HG02759 (cell line): ENCODE results near the gene LSM5.
"Not testable (repeated sequence)": the region's sequence is repeated elsewhere in the genome, so short reads cannot be mapped to it uniquely, and the experiment has no call there.

Source experiments
- ATAC-seq: cut with Tn5 transposase; IDR thresholded peaks from one replicate; pipeline ENCODE4 v1.9.1; 2021; ENCODE audit warnings: mild to moderate bottlenecking, moderate library complexity; ENCODE audit not compliant: unreplicated experiment

The LSM5 gene

GRCh38 chr7:32506266-32507054, 16.3 kb upstream of the LSM5 start:
- peak; percentile 48 for ATAC-seq

GRCh38 chr7:32502728-32503127, 12.5 kb upstream of the LSM5 start:
- ATAC-seq: no peak

- no peak for ATAC-seq
Observed at GRCh38 chr7:32501522-32501921, 11.3 kb upstream of the LSM5 start.

GRCh38 chr7:32500922-32501341, 10.8 kb upstream of the LSM5 start:
- peak; percentile 84 for ATAC-seq

- ATAC-seq: not testable (repeated sequence)
Observed at GRCh38 chr7:32500216-32500615, 10.0 kb upstream of the LSM5 start.

GRCh38 chr7:32499755-32500154, 9.6 kb upstream of the LSM5 start:
- ATAC-seq: not testable (repeated sequence)

- ATAC-seq: no peak
Observed at GRCh38 chr7:32496052-32496813, 6.1 kb upstream of the LSM5 start.

GRCh38 chr7:32495298-32496051, 5.3 kb upstream of the LSM5 start, which contains the start of gene AVL9:
Gene AVL9, plus strand, starts transcription at chr7:32495489. Its CDS starts 221 bp downstream, at chr7:32495710.
- peak; percentile 94 for ATAC-seq

- peak; percentile 5 for ATAC-seq
Observed at GRCh38 chr7:32494946-32495297, 4.7 kb upstream of the LSM5 start.

GRCh38 chr7:32489788-32490126, 423 bp downstream of the LSM5 start:
- ATAC-seq: no peak

- ATAC-seq: no peak
Observed at GRCh38 chr7:32481921-32482320, 8.3 kb downstream of the LSM5 start.

GRCh38 chr7:32481176-32481575, 9.0 kb downstream of the LSM5 start:
- no peak for ATAC-seq

GRCh38 chr7:32479574-32480200, 10.5 kb downstream of the LSM5 start:
- ATAC-seq: no peak

GRCh38 chr7:32477649-32477980, 12.6 kb downstream of the LSM5 start:
- no peak for ATAC-seq

- no peak for ATAC-seq
Observed at GRCh38 chr7:32476816-32477648, 13.1 kb downstream of the LSM5 start.

- ATAC-seq: no peak
Observed at GRCh38 chr7:32474008-32474407, 16.2 kb downstream of the LSM5 start.

GRCh38 chr7:32472015-32472414, 18.2 kb downstream of the LSM5 start:
- ATAC-seq: no peak

- ATAC-seq: no peak
Observed at GRCh38 chr7:32470871-32471270, 19.3 kb downstream of the LSM5 start.

GRCh38 chr7:32470004-32470403, 20.2 kb downstream of the LSM5 start:
- not testable (repeated sequence) for ATAC-seq
